GM20431 (cell line): ENCODE results near the gene FBXW12.

Experiments used
- in situ Hi-C: fragments of 300-500 bp; cut with MseI, MboI; formaldehyde crosslinking; loops from one replicate; pipeline ENCODE4 v1.15.0; 2020; ENCODE audit warnings: low sequenced_read_pairs; ENCODE audit not compliant: unreplicated experiment

Gene FBXW12

GRCh38 chr3:48405971-48406370 is 34.0 kb downstream of the FBXW12 start:
- in situ Hi-C loops, result no loop called here

DNA sequence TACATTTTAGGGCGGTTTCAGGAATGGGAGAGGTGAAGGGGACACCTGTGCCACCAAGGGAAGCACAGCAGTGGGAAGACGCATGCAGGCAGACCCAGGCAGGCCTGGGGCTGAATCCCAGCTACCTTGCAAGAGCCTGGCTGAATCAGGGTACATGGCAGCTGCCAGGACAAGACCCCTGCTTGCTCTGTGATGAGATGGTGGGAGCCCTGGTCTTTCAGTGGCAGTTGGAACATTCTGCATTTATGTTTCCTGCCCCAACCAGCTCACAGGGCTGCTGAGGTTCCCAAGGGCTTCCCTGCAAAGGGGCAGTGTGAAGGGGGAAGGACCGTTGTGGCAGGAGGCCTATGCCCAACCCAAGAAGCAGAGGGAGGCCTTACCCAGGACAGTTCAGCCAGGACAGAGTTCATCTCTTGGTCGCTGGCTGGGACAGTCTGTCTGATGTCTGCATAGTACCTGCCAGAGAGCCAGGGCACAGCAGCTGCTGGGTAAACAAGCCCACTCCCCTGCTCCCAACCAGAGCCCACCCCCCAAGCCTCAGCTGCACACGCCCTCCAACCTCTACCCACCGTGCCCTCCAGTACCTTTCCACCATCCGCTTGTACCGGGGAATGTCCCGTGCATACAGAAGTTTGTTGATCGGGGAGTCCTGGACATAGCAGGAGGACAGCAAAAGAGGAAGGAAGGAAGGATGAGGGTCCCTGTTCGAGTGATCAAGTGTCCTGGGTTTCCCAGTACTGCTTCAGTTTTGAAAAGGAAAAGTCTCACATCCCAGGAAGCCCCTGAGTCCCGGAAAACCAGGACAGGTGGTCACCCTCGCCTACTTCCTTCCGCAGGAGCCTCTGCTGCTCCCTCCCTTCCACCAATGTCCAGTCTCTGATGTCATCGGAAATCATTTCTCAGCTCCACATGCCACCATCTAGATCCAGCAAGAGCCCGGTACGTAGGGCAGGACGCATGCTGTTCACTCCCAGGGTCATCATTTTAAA is 34.7 kb downstream of the FBXW12 start:
- in situ Hi-C loops, result no loop called here

DNA sequence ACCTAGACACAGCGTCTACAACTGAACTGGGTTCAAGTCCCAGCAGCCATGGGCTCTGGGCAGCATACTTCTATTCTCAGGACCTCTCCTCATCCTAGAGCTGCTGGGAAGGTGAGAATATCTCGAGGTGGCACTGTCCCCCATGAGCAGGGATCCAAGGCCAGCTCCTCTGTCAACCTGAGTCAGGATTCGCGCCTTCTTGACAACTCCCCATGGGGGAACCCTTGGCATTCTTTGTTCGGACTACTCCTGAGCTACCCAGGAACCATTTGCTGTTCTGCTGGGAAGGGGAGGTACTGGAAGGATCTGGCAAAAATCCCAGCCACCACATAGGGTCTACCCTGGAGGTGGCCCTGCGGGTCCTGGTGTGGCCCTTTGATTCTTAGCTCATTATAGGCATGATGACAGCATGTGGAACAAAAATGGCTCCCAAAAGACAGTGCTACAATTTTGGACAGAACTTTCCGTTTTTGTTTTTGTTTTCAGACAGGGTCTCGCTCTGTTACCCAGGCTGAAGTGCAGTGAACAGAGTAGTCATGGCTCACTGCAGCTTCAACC is 35.6 kb downstream of the FBXW12 start:
- in situ Hi-C loops, result no loop called here

- in situ Hi-C loops, result no loop called here
Observed at GRCh38 chr3:48408823-48409281, 36.8 kb downstream of the FBXW12 start.

GRCh38 chr3:48409291-48410201 is 37.5 kb downstream of the FBXW12 start:
- in situ Hi-C loops, result no loop called here

DNA sequence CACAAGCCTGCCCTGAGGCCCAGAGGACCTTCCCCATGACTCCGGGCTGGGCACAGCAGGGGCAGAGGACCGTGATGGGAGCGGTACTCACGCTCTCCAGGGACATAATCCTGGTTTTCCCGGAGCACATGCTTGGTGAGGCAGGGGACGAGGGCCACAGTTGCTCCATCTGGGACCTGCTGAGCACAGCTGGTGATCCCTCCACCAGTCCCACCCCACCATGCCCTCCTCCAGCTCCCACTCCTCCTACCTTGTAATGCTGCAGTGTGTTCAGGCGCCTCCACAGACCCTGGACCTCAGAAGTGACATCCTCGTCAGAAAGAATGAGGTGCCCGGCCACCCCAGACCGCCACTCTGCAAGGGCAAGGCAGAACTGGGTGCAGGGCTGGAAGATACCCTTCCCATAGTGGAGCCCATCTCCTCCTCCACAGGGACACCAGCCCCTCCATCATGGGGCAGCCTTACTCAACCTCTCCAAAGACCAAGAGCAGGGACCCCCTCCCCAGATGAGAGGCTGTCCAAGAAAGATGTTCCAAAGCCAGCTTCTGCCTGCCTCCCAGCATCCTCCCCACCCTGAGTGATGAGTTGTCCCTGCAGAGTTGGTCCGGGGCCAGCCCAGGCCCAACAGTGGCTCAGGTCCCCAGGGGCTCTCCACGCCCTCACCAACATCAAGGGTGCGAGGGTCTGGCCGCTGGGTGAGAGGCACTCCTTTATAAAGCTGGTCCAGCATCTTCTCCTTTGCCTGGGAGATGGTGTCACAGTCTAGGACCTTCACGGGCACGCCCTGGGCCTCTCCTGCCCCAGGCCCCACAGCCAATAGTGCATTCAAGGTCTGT is 38.4 kb downstream of the FBXW12 start:
- in situ Hi-C loops, result no loop called here

GRCh38 chr3:48411041-48411588 is 39.1 kb downstream of the FBXW12 start:
- in situ Hi-C loops, result no loop called here

- in situ Hi-C loops, result no loop called here
Observed at GRCh38 chr3:48411606-48412374, 39.8 kb downstream of the FBXW12 start.

DNA sequence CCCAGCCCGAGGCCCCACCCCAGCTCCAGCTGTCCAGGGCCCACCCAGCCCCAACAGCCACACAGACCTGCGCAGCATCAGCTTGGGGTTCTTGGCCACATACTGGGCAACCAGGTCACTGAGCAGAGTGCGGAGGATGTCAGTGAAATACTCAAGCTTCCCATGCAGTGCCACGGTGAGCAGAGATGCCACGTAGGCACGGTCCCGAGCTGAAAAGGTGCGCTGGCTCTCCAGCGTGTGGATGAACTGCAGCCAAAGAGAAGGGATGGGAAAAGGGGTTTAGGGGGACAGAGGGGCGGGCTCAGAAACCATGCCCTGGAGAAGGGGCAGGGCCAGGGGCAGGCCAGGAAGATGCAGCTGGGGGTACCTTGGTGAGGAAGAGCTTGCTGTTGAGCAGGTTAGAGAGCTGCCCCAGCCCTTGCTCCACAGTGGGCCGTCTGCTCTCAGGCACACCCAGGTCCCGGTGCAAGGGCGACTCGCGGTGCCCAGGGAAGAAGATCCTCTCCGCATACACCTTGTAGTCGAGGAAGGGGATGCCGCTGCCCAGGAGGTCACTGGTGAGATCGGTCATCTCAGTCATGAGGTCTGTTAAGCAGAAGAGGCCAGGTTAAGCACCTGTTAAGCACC is 40.5 kb downstream of the FBXW12 start:
- in situ Hi-C loops, result no loop called here

DNA sequence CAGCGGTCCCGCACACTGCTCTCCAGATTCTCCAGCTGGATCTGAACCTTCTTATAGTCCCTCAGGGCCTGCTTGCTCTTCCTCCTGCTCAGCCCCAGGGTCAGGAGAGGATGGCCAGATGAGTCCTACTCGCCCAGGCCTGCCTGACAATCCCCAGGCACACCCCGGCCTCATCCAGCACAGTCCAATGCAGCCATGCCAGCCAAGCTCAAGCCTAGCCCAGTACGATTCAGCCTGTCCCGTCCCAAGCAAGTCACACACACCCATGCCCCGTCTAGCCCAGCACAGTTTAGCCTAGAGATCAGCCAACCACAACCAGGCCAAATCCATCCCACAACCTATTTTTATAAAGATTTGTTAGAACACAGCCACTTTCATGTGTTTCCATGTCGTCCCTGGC is 41.1 kb downstream of the FBXW12 start:
- in situ Hi-C loops, result no loop called here

GRCh38 chr3:48413611-48414010 is 41.6 kb downstream of the FBXW12 start:
- in situ Hi-C loops, result no loop called here

DNA sequence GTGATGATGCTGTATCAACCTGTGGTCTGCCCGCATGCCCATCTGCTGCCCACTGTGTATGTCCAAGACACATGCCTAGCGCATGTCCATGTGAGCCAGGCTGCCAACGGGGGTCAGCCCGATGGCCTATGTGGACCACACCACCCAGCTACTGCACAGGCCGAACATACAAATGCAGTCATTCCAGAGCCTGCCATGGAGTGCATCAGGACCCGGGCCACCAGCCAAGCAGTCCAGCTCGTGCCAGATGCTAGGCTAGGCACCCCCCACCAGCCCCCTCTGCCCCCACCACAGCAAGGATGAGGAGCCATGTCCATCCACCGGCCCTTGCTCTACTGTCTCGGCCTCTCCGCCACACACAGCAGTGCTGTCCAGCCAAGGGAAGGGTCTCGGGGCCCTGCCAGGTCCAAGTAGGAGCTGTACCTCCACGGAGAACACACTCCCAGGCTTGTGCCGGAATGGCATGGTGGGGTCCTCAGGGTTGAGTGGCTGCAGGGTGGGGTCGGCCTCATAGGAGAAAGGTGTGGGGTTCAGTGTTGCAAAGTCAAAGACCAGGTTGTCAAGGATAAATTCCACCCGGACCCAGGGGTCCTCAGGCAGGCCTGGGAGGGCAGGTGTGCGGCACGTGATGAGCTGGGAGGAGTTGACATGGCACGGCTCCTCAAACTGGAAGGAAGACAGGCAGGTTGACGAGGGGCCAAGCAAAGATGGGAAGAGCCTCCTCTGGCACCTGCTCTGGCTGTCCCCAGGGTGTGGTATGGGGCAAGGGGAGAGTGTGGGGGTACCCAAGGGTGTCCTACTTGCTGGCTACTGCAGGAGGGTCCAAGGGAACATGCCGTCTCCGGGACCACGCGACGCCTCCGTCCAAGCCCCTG is 42.6 kb downstream of the FBXW12 start:
- in situ Hi-C loops, result no loop called here

- in situ Hi-C loops, result no loop called here
Observed at GRCh38 chr3:48415251-48415953, 43.4 kb downstream of the FBXW12 start.

GRCh38 chr3:48416091-48416505 is 44.1 kb downstream of the FBXW12 start:
- in situ Hi-C loops, result no loop called here

- in situ Hi-C loops, result no loop called here
Observed at GRCh38 chr3:48416546-48416945, 44.5 kb downstream of the FBXW12 start.

- in situ Hi-C loops, result no loop called here
Observed at GRCh38 chr3:48417529-48418108, 45.6 kb downstream of the FBXW12 start.
